NOMO-1 treated with DMSO at 0.1 percent for 48 hours (cell line): Measurements from ENCODE around the gene IKBIP.
"Not testable (repeated sequence)": the region's sequence is repeated elsewhere in the genome, so short reads cannot be mapped to it uniquely, and the experiment has no call there.

Source experiments
- DNase-seq: peaks from one replicate; lab custom pipeline; 2025; ENCODE audit not compliant: unreplicated experiment; lab: John Stamatoyannopoulos, UW

IKBIP gene

DNA sequence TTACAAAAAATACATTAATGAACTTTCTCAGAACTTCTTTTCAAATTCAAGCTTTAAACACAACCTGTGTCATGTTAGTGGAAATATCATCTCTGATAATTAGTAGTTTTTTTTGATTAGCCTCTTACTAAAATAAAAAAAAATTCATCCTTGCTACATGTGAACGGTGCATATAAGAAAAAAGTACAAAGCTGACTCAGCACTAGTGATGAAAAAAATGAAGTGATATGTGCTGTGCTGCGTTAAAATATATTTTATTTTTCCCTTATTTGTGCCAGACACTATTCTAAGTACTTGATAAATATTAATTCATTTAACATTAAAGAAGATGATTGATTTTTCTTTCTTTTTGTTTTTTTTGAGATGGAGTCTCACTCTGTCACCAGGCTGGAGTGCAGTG lies 7.5 kb downstream of the IKBIP start:
- DNase-seq: no peak

DNA sequence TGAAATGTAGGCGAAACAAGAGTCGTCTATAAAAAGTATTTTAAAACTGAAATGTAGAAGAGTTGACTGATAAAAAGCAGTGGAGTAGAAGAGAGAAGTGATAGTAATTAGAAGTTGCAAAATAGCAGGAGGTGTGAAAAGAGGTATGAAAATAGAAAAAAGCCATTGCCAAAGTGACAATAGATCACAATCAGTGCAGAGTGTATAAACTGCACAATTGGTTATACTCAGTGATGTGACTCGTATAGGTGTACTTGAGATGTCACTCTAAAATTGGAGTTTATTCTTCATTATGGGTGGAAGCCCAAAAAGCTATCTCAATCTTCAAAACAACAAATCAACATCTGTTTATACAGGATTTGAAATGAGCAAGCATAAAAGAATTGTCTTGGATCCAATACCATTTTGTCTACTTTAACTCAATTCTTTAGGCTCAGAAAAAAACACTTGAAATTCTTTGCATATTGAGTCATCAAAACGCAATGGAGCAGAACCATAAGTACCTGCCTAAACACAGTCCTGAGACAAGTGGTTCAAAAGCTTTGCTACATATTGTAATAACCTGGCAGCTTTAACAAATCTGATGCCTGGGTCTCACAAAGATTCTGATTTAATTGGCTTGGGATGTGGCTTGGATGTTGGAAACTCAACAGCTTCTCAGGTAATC lies 8.8 kb downstream of the IKBIP start:
- peak; percentile 35 for DNase-seq

DNA sequence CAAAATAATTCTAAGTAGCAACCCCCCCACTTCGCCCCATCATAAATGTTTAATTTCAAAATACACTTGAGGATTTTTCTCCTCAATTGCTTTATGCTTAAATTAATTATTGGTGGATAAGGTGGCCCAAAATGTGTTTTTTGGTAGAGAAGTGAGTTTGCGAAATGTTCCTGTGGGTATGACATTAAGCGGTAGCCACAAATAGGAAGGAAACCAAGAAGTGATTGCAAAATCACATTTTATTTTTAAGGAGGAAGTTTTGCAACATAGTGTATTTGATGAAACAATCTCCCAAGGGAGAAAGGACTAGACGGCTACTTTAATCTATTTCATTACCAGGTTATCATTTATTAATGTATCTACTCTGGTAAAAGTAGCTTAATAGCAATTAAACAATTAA lies 25.6 kb downstream of the IKBIP start:
- DNase-seq: peak; percentile 95

DNA sequence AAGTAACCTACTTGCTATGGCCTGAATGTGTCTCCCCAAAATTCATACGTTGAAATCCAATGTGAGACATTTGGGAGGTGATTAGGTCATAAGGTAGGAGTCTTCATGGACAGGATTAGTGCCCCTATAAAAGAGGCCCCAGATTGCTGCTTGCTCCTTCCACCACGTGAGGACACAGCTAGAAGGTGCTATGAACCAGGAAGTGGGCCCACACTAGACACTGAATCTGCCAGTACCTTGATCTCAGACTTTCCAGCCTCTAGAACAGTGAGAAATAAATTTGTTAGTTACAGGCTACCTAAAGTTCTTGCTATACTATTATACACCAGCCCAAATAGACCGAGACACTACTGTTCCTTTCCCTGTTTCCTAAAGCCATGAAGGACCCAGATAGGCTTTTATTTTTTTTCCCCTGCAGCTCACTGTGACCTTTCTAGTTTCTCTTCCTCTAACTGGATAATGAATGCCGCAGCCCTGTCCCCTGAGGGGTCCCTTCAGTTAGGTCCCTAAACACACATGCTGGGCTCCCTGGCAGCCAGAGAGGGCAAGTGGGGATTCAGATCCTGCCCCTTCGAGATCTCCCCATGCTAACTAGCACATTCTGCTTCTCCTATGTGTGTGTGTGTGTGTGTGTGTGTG lies 31.8 kb downstream of the IKBIP start:
- DNase-seq: peak; percentile 88

DNA sequence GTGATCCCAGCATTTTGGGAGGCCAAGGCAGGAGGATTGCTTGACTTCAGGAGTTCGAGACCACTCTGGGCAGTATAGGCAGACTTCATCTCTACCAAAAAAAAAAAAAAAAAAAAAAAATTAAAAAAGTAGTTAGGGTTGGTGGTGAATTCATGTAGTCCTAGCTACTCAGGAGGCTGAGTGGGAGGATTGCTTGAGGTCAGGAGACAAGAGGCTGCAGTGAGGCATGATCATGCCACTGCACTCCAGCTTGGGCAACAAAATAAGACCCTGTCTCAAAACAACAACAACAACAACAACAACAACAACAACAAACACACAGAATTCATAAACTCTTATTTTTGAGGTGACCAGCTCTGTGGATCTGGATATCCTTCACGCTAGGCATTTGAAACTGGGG lies 34.0 kb downstream of the IKBIP start:
- no peak for DNase-seq

DNA sequence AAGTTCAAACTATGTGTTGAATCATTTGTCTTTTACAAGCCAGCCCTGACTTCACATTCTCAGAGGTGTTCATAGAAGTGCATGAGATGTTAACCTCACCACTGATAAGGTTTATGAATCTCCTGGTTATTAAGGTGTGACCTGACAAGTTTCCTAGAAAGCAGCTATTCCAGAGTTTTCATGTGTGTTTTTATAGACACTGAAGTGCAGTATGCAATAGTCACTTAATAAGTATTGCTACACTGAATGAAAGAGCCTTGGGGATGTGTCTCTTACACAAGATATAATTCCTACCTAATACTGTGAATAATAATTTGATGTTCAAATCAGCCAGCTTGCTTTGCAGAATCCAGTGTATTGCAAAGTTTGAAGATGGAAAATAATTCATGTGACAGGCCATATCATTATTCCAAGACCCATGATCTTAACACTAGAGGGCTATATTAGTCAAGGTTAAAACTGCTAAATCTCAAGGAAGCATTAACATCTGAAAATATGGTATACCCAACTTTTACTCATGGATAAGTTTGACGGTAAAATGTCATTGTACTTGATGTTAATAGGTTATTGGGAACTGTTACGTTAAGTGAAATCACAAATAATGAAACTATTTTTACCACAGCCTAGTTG lies 38.1 kb downstream of the IKBIP start:
- DNase-seq: peak; percentile 79

DNA sequence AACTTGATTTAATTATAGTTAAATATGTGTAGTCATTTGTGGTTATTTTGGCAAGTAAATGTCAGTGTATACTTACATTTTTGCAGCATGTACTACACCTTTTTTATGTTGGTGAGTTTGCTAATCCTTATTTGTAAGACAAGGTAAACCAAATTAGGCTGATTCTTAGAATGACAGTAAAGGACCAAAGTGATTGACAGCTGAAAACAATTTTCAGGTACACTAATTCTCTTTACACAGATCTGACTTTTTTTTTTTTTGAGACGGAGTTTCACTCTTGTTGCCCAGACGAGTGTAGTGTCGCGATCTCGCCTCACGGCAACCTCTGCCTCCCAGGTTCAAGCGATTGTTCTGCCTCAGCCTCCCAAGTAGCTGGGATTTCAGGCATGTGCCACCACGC lies 42.7 kb downstream of the IKBIP start:
- DNase-seq: no peak

DNA sequence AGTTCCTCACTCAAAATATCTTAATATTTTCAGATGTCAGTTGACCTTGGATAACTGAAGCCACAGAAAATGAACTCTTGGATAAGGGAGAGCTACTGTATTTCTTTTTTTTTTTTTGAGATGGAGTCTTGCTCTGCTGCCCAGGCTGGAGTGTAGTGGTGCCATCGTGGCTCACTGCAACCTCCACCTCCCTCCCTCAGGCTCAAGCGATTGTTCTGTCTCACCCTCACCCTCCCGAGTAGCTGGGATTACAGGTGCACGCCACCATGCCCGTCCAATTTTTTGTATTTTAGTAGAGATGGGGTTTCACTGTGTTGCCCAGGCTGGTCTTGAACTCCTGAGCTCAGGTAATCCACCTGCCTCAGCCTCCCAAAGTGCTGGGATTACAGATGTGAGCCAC lies 47.3 kb downstream of the IKBIP start:
- DNase-seq: not testable (repeated sequence)

DNA sequence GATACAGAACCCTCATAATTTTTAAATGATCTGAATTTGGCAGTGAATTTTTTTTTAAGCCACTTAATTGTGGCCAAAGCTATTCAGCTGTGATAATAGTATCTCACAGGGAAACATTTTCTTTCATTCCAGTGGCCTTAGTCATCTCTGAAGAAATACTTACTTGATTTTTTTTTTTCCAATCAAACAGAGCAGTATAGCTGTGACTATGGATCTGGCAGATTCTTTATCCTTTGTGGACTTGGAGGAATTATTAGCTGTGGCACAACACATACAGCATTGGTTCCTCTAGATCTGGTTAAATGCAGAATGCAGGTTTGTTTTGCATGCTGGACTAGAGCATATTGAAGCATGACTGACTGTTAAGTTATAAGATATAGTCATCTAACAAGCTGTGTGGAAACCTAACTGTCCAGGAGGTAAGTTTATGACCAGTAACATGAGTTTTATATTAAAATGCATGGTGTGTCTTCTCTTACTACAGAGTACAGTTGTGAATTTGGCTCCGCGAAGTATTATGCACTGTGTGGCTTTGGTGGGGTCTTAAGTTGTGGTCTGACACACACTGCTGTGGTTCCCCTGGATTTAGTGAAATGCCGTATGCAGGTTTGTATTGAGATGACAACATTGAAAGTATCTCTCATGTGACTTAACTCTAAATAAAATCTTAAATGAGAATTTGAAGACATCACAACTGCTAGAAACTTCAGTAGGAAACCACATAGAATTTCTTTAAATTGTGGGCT lies 49.2 kb downstream of the IKBIP start:
- DNase-seq: no peak

DNA sequence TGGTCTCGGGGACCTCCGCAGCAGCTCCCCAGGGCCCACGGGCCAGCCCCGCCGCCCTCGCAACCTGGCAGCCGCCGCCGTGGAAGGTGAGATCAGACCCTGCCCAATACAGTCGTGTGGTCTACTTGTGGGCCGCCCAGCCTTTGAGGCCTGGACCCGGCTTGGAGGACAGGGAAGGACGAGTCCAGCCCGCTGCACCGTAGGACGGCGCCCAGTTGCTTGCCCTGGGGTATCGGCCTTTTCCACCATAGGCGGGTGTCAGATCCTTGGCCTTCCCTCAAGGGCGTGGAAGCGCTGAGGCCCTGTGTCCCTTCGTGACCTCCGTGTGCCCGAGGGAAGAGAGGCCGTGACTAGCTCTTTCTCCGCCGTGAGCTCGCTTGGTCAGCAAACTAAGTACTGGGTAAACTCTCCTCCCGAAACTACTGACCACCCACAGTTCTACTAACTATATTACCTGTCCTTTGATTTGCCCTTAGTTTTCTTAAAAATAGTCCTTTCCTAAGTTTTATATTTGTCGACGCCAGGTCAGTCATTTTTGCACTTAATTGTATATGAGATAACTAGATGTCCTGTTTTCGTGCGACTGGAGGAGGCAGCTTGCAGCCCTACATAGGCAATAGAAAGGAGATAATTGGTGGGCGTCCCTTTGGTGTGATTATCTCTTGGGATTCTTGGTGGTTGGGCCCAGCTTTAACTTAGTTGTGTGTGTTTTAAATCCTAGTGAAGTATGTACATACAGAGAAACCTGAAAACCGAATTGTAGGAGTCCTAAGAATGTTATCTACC lies 50.3 kb downstream of the IKBIP start:
- no peak for DNase-seq

DNA sequence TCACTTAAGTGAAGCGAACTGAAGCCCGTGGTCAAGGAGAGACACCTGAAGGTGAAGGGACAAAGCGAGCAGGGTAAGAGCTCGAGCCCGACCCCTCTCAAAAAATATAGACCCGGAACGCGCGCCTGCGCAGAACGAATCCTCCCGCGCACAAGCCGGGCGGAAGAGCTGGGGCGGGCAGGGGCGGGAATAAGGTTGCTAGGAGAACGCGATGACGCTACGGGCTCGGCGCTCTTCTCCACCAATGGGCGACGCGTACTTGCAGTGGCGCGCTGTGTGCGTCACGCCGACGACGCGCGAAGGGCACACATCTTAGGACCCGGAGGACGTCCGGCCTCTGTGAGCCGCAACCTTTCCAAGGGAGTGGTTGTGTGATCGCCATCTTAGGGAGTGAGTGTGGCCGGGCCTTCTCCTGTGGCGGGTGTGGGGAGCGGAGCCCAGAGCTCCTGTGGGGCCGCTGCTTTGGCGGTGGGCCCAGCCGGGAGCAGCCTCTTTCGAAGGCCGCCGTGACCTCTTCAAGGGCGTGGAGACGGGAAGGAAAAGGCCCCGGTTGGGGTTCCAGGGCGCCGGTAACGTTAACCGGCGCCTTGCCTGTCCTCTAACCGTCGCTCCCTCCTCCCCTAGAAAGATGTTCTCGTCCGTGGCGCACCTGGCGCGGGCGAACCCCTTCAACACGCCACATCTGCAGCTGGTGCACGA lies 51.1 kb downstream of the IKBIP start, which contains the start of gene SLC25A3:
SLC25A3 (plus strand) TSS at position 336 of the 699 bp plus-strand sequence; CDS start at position 629, 293 bp downstream.
- DNase-seq: peak; percentile 96

DNA sequence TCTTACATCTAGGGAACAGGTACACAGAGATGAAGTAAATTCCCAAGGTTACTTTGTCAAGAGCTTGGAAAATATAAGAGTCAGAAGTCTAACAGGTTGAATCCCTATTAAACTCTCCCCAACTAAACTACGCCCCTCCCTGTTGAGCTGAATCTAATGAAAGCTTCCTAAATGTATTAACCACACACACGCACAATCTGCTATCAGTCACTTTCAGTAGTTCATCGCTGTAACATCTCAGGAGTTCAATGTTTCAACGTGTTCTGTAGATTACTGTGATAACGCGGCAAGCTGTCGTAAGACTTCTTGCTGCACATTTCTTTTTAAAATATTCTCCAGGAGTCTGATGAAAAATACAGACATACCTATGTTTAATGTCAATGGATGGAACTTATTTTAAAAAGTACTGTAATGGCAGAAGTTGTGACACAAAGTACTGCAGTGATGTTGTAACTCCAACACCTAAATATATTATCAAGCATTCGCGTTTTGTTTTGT lies 51.7 kb downstream of the IKBIP start:
- peak; percentile 81 for DNase-seq

DNA sequence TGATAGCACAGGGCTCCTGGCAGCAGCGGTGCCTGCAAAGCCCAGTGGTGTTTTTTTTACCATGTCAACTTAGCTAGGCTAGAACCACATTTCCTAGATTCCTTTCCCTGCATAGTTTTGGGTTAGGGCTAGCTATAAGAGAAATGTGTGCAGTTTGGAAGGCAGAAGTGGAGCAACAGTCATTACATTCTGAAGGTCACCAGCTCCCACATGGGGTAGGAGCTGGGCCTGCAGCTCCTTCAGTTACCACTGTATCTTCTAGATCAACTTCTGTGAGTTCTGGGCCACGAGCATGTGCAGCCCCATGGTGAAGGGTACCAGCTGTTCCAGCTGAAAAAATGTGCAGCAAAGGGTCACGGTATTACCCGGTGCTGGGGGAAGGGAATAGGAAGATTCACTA lies 53.4 kb downstream of the IKBIP start:
- no peak for DNase-seq

DNA sequence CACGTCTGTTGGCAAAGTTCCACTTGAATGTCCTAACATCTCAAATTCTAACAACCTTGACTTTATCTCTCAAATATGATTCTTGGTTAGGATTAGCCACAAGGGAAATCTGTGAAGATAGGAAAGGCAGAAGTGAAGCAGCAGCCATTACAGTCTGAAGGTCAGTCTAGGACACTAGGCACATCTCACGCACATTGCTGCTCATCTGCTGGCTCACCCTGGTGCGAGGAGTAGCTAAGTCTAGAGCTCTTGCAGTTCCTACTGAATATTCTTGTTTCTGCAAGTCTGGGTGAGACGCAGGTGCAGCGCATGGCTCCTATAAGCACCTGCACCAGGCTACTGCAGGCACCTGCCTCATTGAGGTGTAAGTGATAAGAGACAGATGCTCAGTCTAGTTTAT lies 57.5 kb downstream of the IKBIP start:
- DNase-seq: no peak

DNA sequence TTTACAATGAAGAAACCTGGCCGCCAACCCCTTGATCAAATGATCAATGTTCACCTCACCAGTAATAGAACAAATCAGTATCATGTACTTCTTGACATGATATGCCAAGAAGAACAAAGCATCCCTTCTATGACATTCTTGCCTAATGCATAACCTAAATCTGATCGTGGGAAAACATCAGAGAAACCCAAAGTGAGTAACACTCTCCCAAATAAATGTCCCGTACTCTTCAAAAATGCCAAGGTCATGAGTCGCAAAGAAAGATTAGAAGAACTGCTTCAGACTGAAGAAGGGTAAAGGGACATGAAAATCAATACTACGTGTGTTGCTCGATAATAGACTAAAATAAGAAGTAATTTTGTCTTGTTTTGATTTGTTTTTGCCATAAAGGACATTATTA lies 62.5 kb downstream of the IKBIP start:
- no peak for DNase-seq

DNA sequence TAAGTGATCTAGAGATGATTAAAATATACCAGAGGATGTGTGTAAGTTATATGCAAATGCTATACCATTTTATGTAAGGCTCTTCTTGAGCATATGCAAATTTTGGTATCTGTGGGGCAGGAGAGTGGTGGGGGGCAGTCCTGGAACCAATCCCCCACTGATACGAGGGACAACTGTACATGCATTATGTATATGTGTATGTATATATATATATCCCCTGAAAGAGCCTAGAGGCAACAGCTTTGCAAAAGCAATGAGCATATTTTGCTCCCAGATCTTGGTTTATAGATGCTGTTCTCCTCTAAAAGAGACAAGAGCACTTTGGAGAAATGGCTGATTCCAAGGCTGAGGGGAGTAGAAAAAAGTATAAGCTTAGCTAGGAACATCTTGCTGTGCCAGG lies 63.5 kb downstream of the IKBIP start:
- DNase-seq: no peak

DNA sequence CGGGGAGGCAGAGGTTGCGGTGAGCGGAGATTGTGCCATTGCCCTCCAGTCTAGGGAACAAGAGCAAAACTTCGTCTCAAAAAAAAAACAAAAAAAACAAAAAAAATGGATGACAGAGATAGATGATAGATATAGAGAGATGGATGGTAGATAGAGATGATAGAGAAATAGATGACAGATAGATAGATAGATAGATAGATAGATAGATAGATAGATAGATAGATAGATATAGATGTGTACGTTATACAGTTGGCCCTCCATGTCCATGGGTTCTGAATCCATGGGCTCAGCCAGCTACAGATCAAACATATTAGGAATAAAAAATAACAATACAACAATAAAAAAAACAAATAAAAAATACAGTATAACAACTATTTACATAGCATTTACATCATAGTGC lies 63.9 kb downstream of the IKBIP start:
- no peak for DNase-seq

DNA sequence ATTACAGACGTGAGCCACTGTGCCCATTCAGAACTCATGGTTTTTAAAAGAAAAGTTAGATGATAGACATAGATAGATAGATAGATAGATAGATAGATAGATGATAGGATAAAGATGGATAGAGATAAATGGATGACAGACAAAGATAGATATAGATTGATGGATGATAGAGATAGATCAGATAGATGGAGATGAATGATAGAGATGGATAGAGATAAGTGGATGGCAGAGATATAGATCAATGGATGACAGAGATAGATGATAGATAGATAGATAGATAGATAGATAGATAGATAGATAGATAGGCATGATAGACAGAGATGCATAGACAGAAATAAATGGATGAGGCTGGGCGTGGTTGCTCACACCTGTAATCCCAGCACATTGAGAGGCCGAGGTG lies 64.8 kb downstream of the IKBIP start:
- no peak for DNase-seq

DNA sequence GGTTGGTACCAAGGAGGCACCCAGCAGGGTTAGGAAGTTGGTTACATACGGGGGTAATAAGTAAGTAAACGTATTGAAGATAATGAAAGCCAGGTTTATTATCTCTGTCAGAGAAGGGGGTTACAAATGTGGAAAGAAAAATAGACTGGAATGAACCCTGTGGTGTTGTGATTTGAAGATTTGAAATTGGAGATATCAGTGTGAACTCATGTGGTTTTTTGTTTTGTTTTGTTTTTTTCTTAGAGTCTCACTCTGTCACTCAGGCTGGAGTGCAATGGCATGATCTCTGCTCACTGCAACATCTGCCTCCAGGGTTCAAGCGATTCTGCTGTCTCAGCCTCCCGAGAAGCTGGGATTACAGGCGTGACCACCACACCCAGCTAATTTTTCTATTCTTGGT lies 65.2 kb downstream of the IKBIP start:
- DNase-seq: no peak

DNA sequence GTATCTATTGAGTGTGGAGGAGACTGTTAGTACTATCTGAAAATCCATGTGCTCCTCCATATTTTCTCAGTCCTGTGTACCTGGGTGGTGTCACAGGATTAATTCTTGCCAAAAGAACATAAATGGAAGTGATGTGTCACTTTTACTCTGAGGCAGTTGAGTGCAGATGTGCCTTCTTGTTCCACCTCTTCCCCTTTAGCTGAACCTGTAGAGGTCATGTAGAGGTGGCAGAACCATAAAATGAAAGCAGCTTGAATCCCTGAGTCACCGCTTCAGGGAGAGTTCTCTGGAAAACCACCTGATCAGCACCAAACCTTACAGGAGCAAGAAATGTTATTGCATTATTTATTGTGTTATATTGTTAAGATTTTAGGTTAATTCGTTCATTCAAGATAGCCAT lies 65.8 kb downstream of the IKBIP start:
- DNase-seq: peak; percentile 17
